ENCODE measurements around the gene SH3BP5L. TPM values are rescaled to one million over a fixed set of nuclear protein-coding genes. Genes with fewer than 3 reads are reported as not detected.
"Not testable (repeated sequence)": the region's sequence is repeated elsewhere in the genome, so short reads cannot be mapped to it uniquely, and the experiment has no call there.

SH3BP5L gene
- total RNA-seq, 1 donor from 2014 or later: 30.8 TPM

GRCh38 chr1:248804771-248805681 is 20.7 kb downstream of the SH3BP5L start:
- no peak overlapping the region for H3K27ac Mint-ChIP-seq (ENCODE audit: unreplicated experiment)
- H3K4me1 Mint-ChIP-seq (ENCODE audit: low read depth): no peaks in the 10 kb centered on the region
- DNase-seq (ENCODE audit: low spot score): no peak
- H3K27me3 Mint-ChIP-seq (ENCODE audit: low read depth): peaks cover 6% of the 10 kb centered on the region
- no peak for TF ChIP-seq CTCF (IDR thresholded peaks at IDR 0.05)
- no peak overlapping the region for H3K4me3 Mint-ChIP-seq (ENCODE audit: unreplicated experiment)
- peaks cover 3% of the 10 kb centered on the region for H3K36me3 Mint-ChIP-seq (ENCODE audit: low read depth)
- peaks cover 11% of the 10 kb centered on the region for H3K9me3 Mint-ChIP-seq (ENCODE audit: low read depth)

- H3K36me3 Mint-ChIP-seq (ENCODE audit: low read depth); H3K27me3 Mint-ChIP-seq (ENCODE audit: low read depth); DNase-seq (ENCODE audit: low spot score); H3K4me3 Mint-ChIP-seq (ENCODE audit: unreplicated experiment); H3K4me1 Mint-ChIP-seq (ENCODE audit: low read depth); H3K27ac Mint-ChIP-seq (ENCODE audit: unreplicated experiment): not testable (repeated sequence)
- H3K9me3 Mint-ChIP-seq (ENCODE audit: low read depth): peaks cover 11% of the 10 kb centered on the region
Measured at GRCh38 chr1:248803501-248803900, 22.2 kb downstream of the SH3BP5L start.

- H3K9me3 Mint-ChIP-seq (ENCODE audit: low read depth): peaks cover 11% of the 10 kb centered on the region
- no peak overlapping the region for H3K4me3 Mint-ChIP-seq (ENCODE audit: unreplicated experiment)
- H3K4me1 Mint-ChIP-seq (ENCODE audit: low read depth): no peaks in the 10 kb centered on the region
- H3K27ac Mint-ChIP-seq (ENCODE audit: unreplicated experiment): no peak overlapping the region
- peaks cover 12% of the 10 kb centered on the region for H3K27me3 Mint-ChIP-seq (ENCODE audit: low read depth)
- H3K36me3 Mint-ChIP-seq (ENCODE audit: low read depth): peaks cover 1% of the 10 kb centered on the region
- DNase-seq (ENCODE audit: low spot score): no peak
- no peak for TF ChIP-seq CTCF (IDR thresholded peaks at IDR 0.05)
Measured at GRCh38 chr1:248802454-248802853, 23.3 kb downstream of the SH3BP5L start.

GRCh38 chr1:248800459-248800858 is 25.3 kb downstream of the SH3BP5L start:
- no peak for DNase-seq (ENCODE audit: low spot score)
- no peaks in the 10 kb centered on the region for H3K4me1 Mint-ChIP-seq (ENCODE audit: low read depth)
- peaks cover 14% of the 10 kb centered on the region for H3K27me3 Mint-ChIP-seq (ENCODE audit: low read depth)
- peaks cover 1% of the 10 kb centered on the region for H3K36me3 Mint-ChIP-seq (ENCODE audit: low read depth)
- no peak overlapping the region for H3K4me3 Mint-ChIP-seq (ENCODE audit: unreplicated experiment)
- no peak for TF ChIP-seq CTCF (IDR thresholded peaks at IDR 0.05)
- H3K27ac Mint-ChIP-seq (ENCODE audit: unreplicated experiment): no peak overlapping the region
- H3K9me3 Mint-ChIP-seq (ENCODE audit: low read depth): peaks cover 11% of the 10 kb centered on the region

GRCh38 chr1:248798791-248799190 is 26.9 kb downstream of the SH3BP5L start:
- Mint-ChIP-seq H3K4me3 (ENCODE audit: unreplicated experiment) (no peak overlapping the region), H3K27me3 (ENCODE audit: low read depth) (peaks cover 14% of the 10 kb centered on the region), H3K9me3 (ENCODE audit: low read depth) (peaks cover 16% of the 10 kb centered on the region)

GRCh38 chr1:248794663-248795062 is 31.1 kb downstream of the SH3BP5L start:
- H3K27me3 Mint-ChIP-seq (ENCODE audit: low read depth); H3K4me3 Mint-ChIP-seq (ENCODE audit: unreplicated experiment); H3K36me3 Mint-ChIP-seq (ENCODE audit: low read depth); H3K4me1 Mint-ChIP-seq (ENCODE audit: low read depth); H3K27ac Mint-ChIP-seq (ENCODE audit: unreplicated experiment); DNase-seq (ENCODE audit: low spot score): not testable (repeated sequence)
- H3K9me3 Mint-ChIP-seq (ENCODE audit: low read depth): peaks cover 11% of the 10 kb centered on the region

More at GRCh38 chr1:248798791-248799190, 26.9 kb downstream of the SH3BP5L start:
- no peak overlapping the region for H3K27ac Mint-ChIP-seq (ENCODE audit: unreplicated experiment)
- no peak for TF ChIP-seq CTCF (IDR thresholded peaks at IDR 0.05)
- H3K4me1 Mint-ChIP-seq (ENCODE audit: low read depth): no peaks in the 10 kb centered on the region
- peaks cover 1% of the 10 kb centered on the region for H3K36me3 Mint-ChIP-seq (ENCODE audit: low read depth)
- no peak for DNase-seq (ENCODE audit: low spot score)
